Mesenchymal stem cell (in vitro differentiated cells and primary cell): ENCODE measurements around the gene SPTBN1.

Experiments used
- DNase-seq: peaks from one replicate; pipeline ENCODE4 v3.0.0-alpha.2; 2013
- H2AFZ ChIP-seq: one replicate; pipeline ENCODE4 v1.6.1; 2013; ENCODE audit warnings: low read depth, mild to moderate bottlenecking, control low read depth, inconsistent platforms, low read length, moderate library complexity
- H2AK5ac ChIP-seq: 2 replicates; pipeline ENCODE4 v1.6.1; 2013; ENCODE audit warnings: low read length, moderate library complexity, mild to moderate bottlenecking, inconsistent platforms; ENCODE audit not compliant: severe bottlenecking
- H2BK120ac ChIP-seq: one replicate; pipeline ENCODE4 v1.6.1; 2013; ENCODE audit warnings: low read depth, mild to moderate bottlenecking, inconsistent platforms, low read length, moderate library complexity
- H2BK12ac ChIP-seq, 2 experiments: one replicate each; pipeline ENCODE4 v1.6.1; 2013; ENCODE audit warnings: inconsistent platforms in 2 of 2, low read length in 2 of 2, mild to moderate bottlenecking in 2 of 2, moderate library complexity in 2 of 2, control low read depth in 1 of 2
- H2BK15ac ChIP-seq: one replicate; pipeline ENCODE4 v1.6.1; 2013; ENCODE audit warnings: mild to moderate bottlenecking, low read depth, inconsistent platforms; ENCODE audit not compliant: poor library complexity, severe bottlenecking
- H2BK5ac ChIP-seq: 2 replicates; pipeline ENCODE4 v1.6.1; 2013; ENCODE audit warnings: low read depth, mild to moderate bottlenecking, low read length, control low read depth, inconsistent platforms; ENCODE audit not compliant: poor library complexity, severe bottlenecking
- H3K14ac ChIP-seq, 2 experiments: one replicate each; pipeline ENCODE4 v1.6.1; 2013; ENCODE audit warnings: inconsistent platforms in 2 of 2, low read length in 2 of 2, control low read depth in 1 of 2, mild to moderate bottlenecking in 1 of 2, moderate library complexity in 1 of 2
- H3K18ac ChIP-seq, 2 experiments: one replicate each; pipeline ENCODE4 v1.6.1; 2013; ENCODE audit warnings: inconsistent platforms in 2 of 2, low read length in 2 of 2, control low read depth in 1 of 2, low read depth in 1 of 2, mild to moderate bottlenecking in 1 of 2
- H3K23ac ChIP-seq, 2 experiments: one replicate each; pipeline ENCODE4 v1.6.1; 2013; ENCODE audit warnings: inconsistent platforms in 2 of 2, low read length in 2 of 2, mild to moderate bottlenecking in 2 of 2, moderate library complexity in 2 of 2, control low read depth in 1 of 2
- H3K27ac ChIP-seq: 2 replicates; pipeline ENCODE4 v1.5.1; 2013; ENCODE audit warnings: mild to moderate bottlenecking, moderate library complexity, low read length, control low read depth, inconsistent platforms; ENCODE audit not compliant: poor library complexity, severe bottlenecking
- H3K27me3 ChIP-seq, 2 experiments: 2 replicates each; pipeline versions ENCODE4 v1.6.1 to v1.7.0; 2013; ENCODE audit warnings: low read length in 2 of 2, mild to moderate bottlenecking in 2 of 2, moderate library complexity in 2 of 2, control low read depth in 1 of 2, inconsistent platforms in 1 of 2; ENCODE audit not compliant: control insufficient read depth in 1 of 2, insufficient read depth in 1 of 2
- H3K36me3 ChIP-seq, 2 experiments: 2 replicates each; pipeline versions ENCODE4 v1.6.1 to v1.7.0; 2013; ENCODE audit warnings: low read length in 2 of 2, control low read depth in 1 of 2, inconsistent platforms in 1 of 2, low read depth in 1 of 2, mild to moderate bottlenecking in 1 of 2; ENCODE audit not compliant: insufficient read depth in 2 of 2, control insufficient read depth in 1 of 2
- H3K4ac ChIP-seq, 2 experiments: one replicate each; pipeline ENCODE4 v1.6.1; 2013; ENCODE audit warnings: inconsistent platforms in 2 of 2, low read length in 2 of 2, mild to moderate bottlenecking in 2 of 2, moderate library complexity in 2 of 2, control low read depth in 1 of 2, low read depth in 1 of 2
- H3K4me1 ChIP-seq: 2 replicates; pipeline ENCODE4 v1.6.1; 2013; ENCODE audit warnings: low read depth, low read length, control low read depth; ENCODE audit not compliant: control insufficient read depth, insufficient read depth
- H3K4me2 ChIP-seq: 2 replicates; pipeline ENCODE4 v1.6.1; 2013; ENCODE audit warnings: low read length, mild to moderate bottlenecking, inconsistent platforms; ENCODE audit not compliant: poor library complexity, severe bottlenecking
- H3K4me3 ChIP-seq, 2 experiments: 2 replicates each; pipeline versions ENCODE4 v1.5.1 to v1.7.0; 2013; ENCODE audit warnings: low read length in 2 of 2, mild to moderate bottlenecking in 2 of 2, control low read depth in 1 of 2, low read depth in 1 of 2; ENCODE audit not compliant: insufficient read depth in 1 of 2
- H3K79me1 ChIP-seq: replicated peaks from 2 replicates; pipeline ENCODE4 v1.6.1; 2013; ENCODE audit warnings: mild to moderate bottlenecking, control low read depth, low read length, inconsistent platforms; ENCODE audit not compliant: poor library complexity, severe bottlenecking
- H3K9ac ChIP-seq: 2 replicates; pipeline ENCODE4 v1.7.0; 2013; ENCODE audit warnings: mild to moderate bottlenecking, low read length, moderate library complexity
- H3K9me3 ChIP-seq: 2 replicates; pipeline ENCODE4 v1.7.0; 2013; ENCODE audit warnings: mild to moderate bottlenecking, low read length; ENCODE audit not compliant: control insufficient read depth
- H4K8ac ChIP-seq: one replicate; pipeline ENCODE4 v1.6.1; 2013; ENCODE audit warnings: inconsistent platforms, mild to moderate bottlenecking, low read length, moderate library complexity
- H4K91ac ChIP-seq: one replicate; pipeline ENCODE4 v1.6.1; 2013; ENCODE audit warnings: mild to moderate bottlenecking, low read length, inconsistent platforms
- WGBS: methylation state at CpG from one replicate; pipeline ENCODE4 v1.1.7; 2013; ENCODE audit warnings: mixed read lengths; 5-methylcytosine and 5-hydroxymethylcytosine counted together

Gene SPTBN1

GRCh38 chr2:54423213-54423612 lies 32.9 kb upstream of the SPTBN1 start:
- no peak overlapping the region for H3K4ac ChIP-seq
- H3K4me3 ChIP-seq: no peak overlapping the region
- no peaks in the 10 kb centered on the region for H3K9me3 ChIP-seq
- no CpG with 5 or more reads among the region's 2 CpGs for WGBS
- H3K4me1 ChIP-seq: no peaks in the 10 kb centered on the region
- no peaks in the 10 kb centered on the region for H3K79me1 ChIP-seq
- H3K27ac ChIP-seq: no peak overlapping the region
- H4K91ac ChIP-seq: no peak overlapping the region
- no peak overlapping the region for H2BK5ac ChIP-seq
- H3K14ac ChIP-seq: no peak overlapping the region
- H3K4me2 ChIP-seq: no peak overlapping the region
- H3K27me3 ChIP-seq: no peaks in the 10 kb centered on the region
- no peak overlapping the region for H4K8ac ChIP-seq
- no peak for DNase-seq
- H3K18ac ChIP-seq: no peak overlapping the region
- H3K23ac ChIP-seq: no peak overlapping the region
- H2BK12ac ChIP-seq: no peak overlapping the region
- no peaks in the 10 kb centered on the region for H3K36me3 ChIP-seq
- H2AFZ ChIP-seq: no peak overlapping the region
- no peak overlapping the region for H3K9ac ChIP-seq
- no peak overlapping the region for H2BK120ac ChIP-seq
- H2BK15ac ChIP-seq: no peak overlapping the region
- H2AK5ac ChIP-seq: no peak overlapping the region

GRCh38 chr2:54424555-54425163 lies 31.5 kb upstream of the SPTBN1 start:
- Histone ChIP-seq H4K91ac (no peak overlapping the region), H3K36me3 (no peaks in the 10 kb centered on the region), H3K4me2 (no peak overlapping the region), H3K4me3 (no peak overlapping the region), H2BK15ac (no peak overlapping the region), H3K23ac (no peak overlapping the region), H3K4me1 (no peaks in the 10 kb centered on the region), H2AK5ac (no peak overlapping the region), H3K9me3 (no peaks in the 10 kb centered on the region), H2BK120ac (no peak overlapping the region), H2AFZ (no peak overlapping the region), H3K9ac (no peak overlapping the region), H3K4ac (no peak overlapping the region), H3K27ac (no peak overlapping the region), H4K8ac (no peak overlapping the region), H2BK12ac (no peak overlapping the region), H3K14ac (no peak overlapping the region), H3K27me3 (no peaks in the 10 kb centered on the region), H3K79me1 (no peaks in the 10 kb centered on the region), H2BK5ac (no peak overlapping the region), H3K18ac (no peak overlapping the region)
- WGBS: 82% methylated on average over 5 of the region's 7 CpGs
- no peak for DNase-seq

- Histone ChIP-seq H3K23ac (no peak overlapping the region), H3K9me3 (no peaks in the 10 kb centered on the region)
- 76% methylated on average over 2 of the region's 3 CpGs for WGBS
These were observed 27.9 kb upstream of the SPTBN1 start for GRCh38 chr2:54428108-54428831.

GRCh38 chr2:54429054-54429453 lies 27.1 kb upstream of the SPTBN1 start:
- no peak overlapping the region for H2AK5ac ChIP-seq
- H3K27ac ChIP-seq: no peak overlapping the region
- no peak overlapping the region for H4K8ac ChIP-seq
- H3K9me3 ChIP-seq: no peaks in the 10 kb centered on the region
- H3K79me1 ChIP-seq: no peaks in the 10 kb centered on the region
- H2AFZ ChIP-seq: no peak overlapping the region
- WGBS: 95% methylated on average over 5 of the region's 5 CpGs
- peak overlapping the region; percentile 19 for H3K9ac ChIP-seq
- H2BK120ac ChIP-seq: no peak overlapping the region
- no peaks in the 10 kb centered on the region for H3K4me1 ChIP-seq
- no peaks in the 10 kb centered on the region for H3K36me3 ChIP-seq
- H3K4me2 ChIP-seq: no peak overlapping the region
- H3K14ac ChIP-seq: no peak overlapping the region
- no peak overlapping the region for H4K91ac ChIP-seq
- DNase-seq: no peak
- H3K4me3 ChIP-seq: no peak overlapping the region
- no peak overlapping the region for H2BK15ac ChIP-seq
- no peak overlapping the region for H2BK5ac ChIP-seq
- no peak overlapping the region for H3K4ac ChIP-seq
- no peaks in the 10 kb centered on the region for H3K27me3 ChIP-seq
- no peak overlapping the region for H3K18ac ChIP-seq
- H3K23ac ChIP-seq: no peak overlapping the region
- no peak overlapping the region for H2BK12ac ChIP-seq

More at GRCh38 chr2:54428108-54428831, 27.9 kb upstream of the SPTBN1 start:
- no peaks in the 10 kb centered on the region for H3K27me3 ChIP-seq
- H4K91ac ChIP-seq: no peak overlapping the region
- no peak overlapping the region for H3K14ac ChIP-seq
- no peak overlapping the region for H3K18ac ChIP-seq
- no peak overlapping the region for H2AFZ ChIP-seq
- H3K4me3 ChIP-seq: peak overlapping the region in 1 of 2 experiments; percentile 21
- H2BK120ac ChIP-seq: no peak overlapping the region
- no peak overlapping the region for H3K4me2 ChIP-seq
- peak overlapping the region; percentile 10 for H3K9ac ChIP-seq
- DNase-seq: no peak
- H2BK12ac ChIP-seq: no peak overlapping the region
- H3K36me3 ChIP-seq: no peaks in the 10 kb centered on the region
- H2BK15ac ChIP-seq: no peak overlapping the region
- no peak overlapping the region for H4K8ac ChIP-seq
- no peak overlapping the region for H3K27ac ChIP-seq
- H2BK5ac ChIP-seq: no peak overlapping the region
- H3K4me1 ChIP-seq: no peaks in the 10 kb centered on the region
- H3K4ac ChIP-seq: no peak overlapping the region
- no peaks in the 10 kb centered on the region for H3K79me1 ChIP-seq
- H2AK5ac ChIP-seq: no peak overlapping the region
